Measurements from ENCODE around the gene HTRA1.

The HTRA1 gene

GRCh38 chr10:122476333-122476695 is 15.0 kb downstream of the HTRA1 start:
- no peak for DNase-seq (ENCODE audit: low read depth)
- H3K4me3 ChIP-seq (replicated peaks; ENCODE audit: low read depth, low read length): no peak overlapping the region
- TF ChIP-seq CTCF (IDR thresholded peaks at IDR 0.05; ENCODE audit: low read length, missing control alignments): no peak

GRCh38 chr10:122477436-122477835 is 16.1 kb downstream of the HTRA1 start:
- no peak for TF ChIP-seq CTCF (IDR thresholded peaks at IDR 0.05; ENCODE audit: low read length, missing control alignments)
- DNase-seq (ENCODE audit: low read depth): no peak
- H3K4me3 ChIP-seq (replicated peaks; ENCODE audit: low read depth, low read length): no peak overlapping the region

- TF ChIP-seq CTCF (IDR thresholded peaks at IDR 0.05; ENCODE audit: low read length, missing control alignments): no peak
- no peak overlapping the region for H3K4me3 ChIP-seq (replicated peaks; ENCODE audit: low read depth, low read length)
- DNase-seq (ENCODE audit: low read depth): no peak
These were observed 17.6 kb downstream of the HTRA1 start for GRCh38 chr10:122478971-122479370.

- no peak overlapping the region for H3K4me3 ChIP-seq (replicated peaks; ENCODE audit: low read depth, low read length)
- DNase-seq (ENCODE audit: low read depth): no peak
- no peak for TF ChIP-seq CTCF (IDR thresholded peaks at IDR 0.05; ENCODE audit: low read length, missing control alignments)
These were observed 18.9 kb downstream of the HTRA1 start for GRCh38 chr10:122480146-122480833.

GRCh38 chr10:122481296-122482056 is 20.1 kb downstream of the HTRA1 start:
- no peak for DNase-seq (ENCODE audit: low read depth)
- H3K4me3 ChIP-seq (replicated peaks; ENCODE audit: low read depth, low read length): no peak overlapping the region
- no peak for TF ChIP-seq CTCF (IDR thresholded peaks at IDR 0.05; ENCODE audit: low read length, missing control alignments)

GRCh38 chr10:122484276-122485060 is 23.1 kb downstream of the HTRA1 start:
- no peak overlapping the region for H3K4me3 ChIP-seq (replicated peaks; ENCODE audit: low read depth, low read length)
- no peak for TF ChIP-seq CTCF (IDR thresholded peaks at IDR 0.05; ENCODE audit: low read length, missing control alignments)
- no peak for DNase-seq (ENCODE audit: low read depth)
